GM21528 (cell line): ENCODE data around the gene IRAK3.
"Not testable (repeated sequence)": the region's sequence is repeated elsewhere in the genome, so short reads cannot be mapped to it uniquely, and the experiment has no call there.

Source experiments
- ATAC-seq: cut with Tn5 transposase; IDR thresholded peaks from one replicate; pipeline ENCODE4 v1.9.1; 2021; ENCODE audit warnings: mild to moderate bottlenecking, moderate library complexity; ENCODE audit not compliant: unreplicated experiment, low FRiP score

The IRAK3 gene

GRCh38 chr12:66169221-66170170 lies 19.5 kb upstream of the IRAK3 start, which contains the start of gene TMBIM4:
TSS of gene TMBIM4 (minus strand) at chr12:66169996. CDS start at chr12:66169951, 45 bp downstream.
- peak; percentile 88 for ATAC-seq

- ATAC-seq = no peak
Measured at GRCh38 chr12:66170606-66171005, 18.4 kb upstream of the IRAK3 start.

GRCh38 chr12:66174391-66175325 lies 14.4 kb upstream of the IRAK3 start:
- not testable (repeated sequence) for ATAC-seq

GRCh38 chr12:66176105-66176900 lies 12.7 kb upstream of the IRAK3 start:
- ATAC-seq = no peak

GRCh38 chr12:66182956-66183355 lies 6.1 kb upstream of the IRAK3 start:
- ATAC-seq = no peak

- not testable (repeated sequence) for ATAC-seq
Measured at GRCh38 chr12:66184822-66185221, 4.2 kb upstream of the IRAK3 start.

- ATAC-seq = no peak
Measured at GRCh38 chr12:66187036-66187435, 2.0 kb upstream of the IRAK3 start.

GRCh38 chr12:66187821-66188220 lies 1.2 kb upstream of the IRAK3 start:
- ATAC-seq = no peak

GRCh38 chr12:66189486-66189843 lies 451 bp downstream of the IRAK3 start:
- ATAC-seq = no peak

GRCh38 chr12:66189889-66190288 lies 875 bp downstream of the IRAK3 start:
- ATAC-seq = no peak

- ATAC-seq = no peak
Measured at GRCh38 chr12:66190519-66191370, 1.7 kb downstream of the IRAK3 start.

GRCh38 chr12:66191547-66192126 lies 2.6 kb downstream of the IRAK3 start:
- ATAC-seq = no peak

- ATAC-seq = no peak
Measured at GRCh38 chr12:66194122-66194521, 5.1 kb downstream of the IRAK3 start.

GRCh38 chr12:66195242-66195641 lies 6.2 kb downstream of the IRAK3 start:
- no peak for ATAC-seq

- peak; percentile 80 for ATAC-seq
Measured at GRCh38 chr12:66196806-66197205, 7.8 kb downstream of the IRAK3 start.

GRCh38 chr12:66197495-66197921 lies 8.5 kb downstream of the IRAK3 start:
- ATAC-seq = no peak

- ATAC-seq = no peak
Measured at GRCh38 chr12:66199141-66199540, 10.1 kb downstream of the IRAK3 start.

GRCh38 chr12:66199831-66200509 lies 11.0 kb downstream of the IRAK3 start:
- no peak for ATAC-seq
